DND-41 (cell line): Measurements from ENCODE around the gene SLC24A3.

ENCODE experiments used
- ATAC-seq: fragments of 200-7000 bp; cut with Tn5 transposase; 3 replicates; pipeline ENCODE4 v1.9.1; 2021; ENCODE audit warnings: low read depth; ENCODE audit not compliant: insufficient read depth
- DNase-seq: peaks from one replicate; pipeline ENCODE4 v3.0.0-alpha.2; 2020
- H2AFZ ChIP-seq: 2 replicates; pipeline ENCODE4 v1.6.0; 2012; ENCODE audit warnings: low read depth, low read length
- H3K27ac ChIP-seq: 2 replicates; pipeline ENCODE4 v1.5.1; 2012; ENCODE audit warnings: low read length, inconsistent platforms
- H3K27me3 ChIP-seq: fragments of 200-600 bp; sonication (generic); 2 replicates; pipeline ENCODE4 v1.6.0; 2012; ENCODE audit warnings: low read length, mild to moderate bottlenecking, inconsistent platforms; ENCODE audit not compliant: insufficient read depth, poor library complexity
- H3K36me3 ChIP-seq: 2 replicates; pipeline ENCODE4 v1.5.1; 2012; ENCODE audit warnings: low read length, inconsistent platforms; ENCODE audit not compliant: insufficient read depth
- H3K4me1 ChIP-seq: 2 replicates; pipeline ENCODE4 v1.5.1; 2012; ENCODE audit warnings: mild to moderate bottlenecking, low read length; ENCODE audit not compliant: insufficient read depth
- H3K4me2 ChIP-seq: 2 replicates; pipeline ENCODE4 v1.6.0; 2012; ENCODE audit warnings: mild to moderate bottlenecking, moderate library complexity, low read length, inconsistent platforms; ENCODE audit not compliant: insufficient read depth
- H3K4me3 ChIP-seq, 2 experiments: fragments of 200-600 bp in 1 of 2; shearing (Covaris generic) in 1 of 2; 2 replicates each; pipeline ENCODE4 v1.5.1; 2012 to 2016; ENCODE audit warnings: inconsistent platforms in 2 of 2, low read length in 2 of 2, mild to moderate bottlenecking in 2 of 2, low read depth in 1 of 2, moderate library complexity in 1 of 2
- H3K79me2 ChIP-seq: 2 replicates; pipeline ENCODE4 v1.6.0; 2012; ENCODE audit warnings: low read length, inconsistent platforms; ENCODE audit not compliant: insufficient read depth
- H3K9ac ChIP-seq: 2 replicates; pipeline ENCODE4 v1.6.0; 2012; ENCODE audit warnings: low read depth, mild to moderate bottlenecking, inconsistent platforms, low read length, moderate library complexity
- H3K9me3 ChIP-seq: 2 replicates; pipeline ENCODE4 v1.5.1; 2012; ENCODE audit warnings: low read length, moderate library complexity, mild to moderate bottlenecking, inconsistent platforms; ENCODE audit not compliant: insufficient read depth, severe bottlenecking
- H4K20me1 ChIP-seq: 2 replicates; pipeline ENCODE4 v1.6.0; 2012; ENCODE audit warnings: low read length; ENCODE audit not compliant: insufficient read depth
- EZH2 ChIP-seq: IDR thresholded peaks from 3 replicates; pipeline ENCODE4 v1.6.1; 2012; ENCODE audit warnings: borderline replicate concordance, low read depth, mild to moderate bottlenecking, moderate library complexity, low read length, inconsistent platforms; ENCODE audit not compliant: severe bottlenecking
- TF ChIP-seq, protein P1 (sequence below): IDR thresholded peaks from 2 replicates; pipeline ENCODE4 v1.5.1; 2012; ENCODE audit warnings: borderline replicate concordance, low read length, moderate library complexity, mild to moderate bottlenecking; ENCODE audit not compliant: poor library complexity, severe bottlenecking; ENCODE audit errors: extremely low read depth

Gene SLC24A3

DNA sequence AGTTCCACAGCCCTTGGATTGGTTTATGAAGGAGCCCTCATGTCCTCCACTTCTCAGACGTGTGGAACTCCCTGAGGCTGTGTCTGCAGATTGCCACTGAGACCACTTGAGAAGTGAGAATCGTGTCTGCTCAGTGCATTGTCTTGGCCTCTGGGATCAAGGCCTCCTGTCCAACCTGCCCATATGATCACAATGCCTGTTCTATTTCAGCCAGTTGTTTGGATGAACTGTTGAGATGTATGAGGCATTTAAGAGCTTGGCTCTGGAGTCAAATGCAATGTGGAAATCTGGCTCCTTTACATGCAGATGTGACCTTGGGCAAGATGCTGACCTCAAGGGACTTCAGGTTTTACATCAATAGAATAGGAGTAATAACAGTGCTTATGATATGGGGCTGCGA, 125.9 kb downstream of the SLC24A3 start:
- TF ChIP-seq, protein P1, sequence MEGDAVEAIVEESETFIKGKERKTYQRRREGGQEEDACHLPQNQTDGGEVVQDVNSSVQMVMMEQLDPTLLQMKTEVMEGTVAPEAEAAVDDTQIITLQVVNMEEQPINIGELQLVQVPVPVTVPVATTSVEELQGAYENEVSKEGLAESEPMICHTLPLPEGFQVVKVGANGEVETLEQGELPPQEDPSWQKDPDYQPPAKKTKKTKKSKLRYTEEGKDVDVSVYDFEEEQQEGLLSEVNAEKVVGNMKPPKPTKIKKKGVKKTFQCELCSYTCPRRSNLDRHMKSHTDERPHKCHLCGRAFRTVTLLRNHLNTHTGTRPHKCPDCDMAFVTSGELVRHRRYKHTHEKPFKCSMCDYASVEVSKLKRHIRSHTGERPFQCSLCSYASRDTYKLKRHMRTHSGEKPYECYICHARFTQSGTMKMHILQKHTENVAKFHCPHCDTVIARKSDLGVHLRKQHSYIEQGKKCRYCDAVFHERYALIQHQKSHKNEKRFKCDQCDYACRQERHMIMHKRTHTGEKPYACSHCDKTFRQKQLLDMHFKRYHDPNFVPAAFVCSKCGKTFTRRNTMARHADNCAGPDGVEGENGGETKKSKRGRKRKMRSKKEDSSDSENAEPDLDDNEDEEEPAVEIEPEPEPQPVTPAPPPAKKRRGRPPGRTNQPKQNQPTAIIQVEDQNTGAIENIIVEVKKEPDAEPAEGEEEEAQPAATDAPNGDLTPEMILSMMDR, result no peak
- no peak for TF ChIP-seq EZH2
- Histone ChIP-seq H3K79me2 (no peaks in the 10 kb centered on the region), H3K27ac (no peak overlapping the region), H3K4me1 (no peaks in the 10 kb centered on the region), H3K9me3 (no peaks in the 10 kb centered on the region), H3K27me3 (no peaks in the 10 kb centered on the region), H2AFZ (no peak overlapping the region), H4K20me1 (no peaks in the 10 kb centered on the region), H3K36me3 (no peaks in the 10 kb centered on the region), H3K4me2 (no peak overlapping the region), H3K4me3 (no peak overlapping the region), H3K9ac (no peak overlapping the region)
- DNase-seq (no peak), ATAC-seq (no peak)

DNA sequence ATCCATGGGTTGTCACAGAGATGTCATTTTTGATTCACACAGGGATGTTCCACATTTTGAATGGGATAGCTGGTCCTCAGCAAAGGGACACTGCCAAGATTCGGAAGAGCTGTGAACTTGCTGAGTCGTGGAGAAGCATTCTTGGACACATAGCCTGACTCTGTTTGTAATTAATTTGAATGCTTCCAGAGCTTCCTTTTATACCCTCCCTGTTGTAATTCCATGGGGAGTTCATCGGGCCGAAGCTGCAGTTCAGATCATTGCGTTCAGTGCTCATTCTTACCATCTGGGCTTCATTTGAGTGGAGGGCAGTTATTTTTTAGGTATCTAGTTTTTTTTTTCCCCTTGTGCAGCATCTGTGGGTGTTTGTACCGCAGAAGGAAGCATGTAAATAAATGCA, 126.5 kb downstream of the SLC24A3 start:
- ATAC-seq (no peak), DNase-seq (no peak)
- Histone ChIP-seq H3K36me3 (no peaks in the 10 kb centered on the region), H2AFZ (no peak overlapping the region), H3K79me2 (no peaks in the 10 kb centered on the region), H3K4me1 (no peaks in the 10 kb centered on the region), H3K4me2 (no peak overlapping the region), H4K20me1 (no peaks in the 10 kb centered on the region), H3K27me3 (no peaks in the 10 kb centered on the region), H3K9me3 (no peaks in the 10 kb centered on the region), H3K27ac (no peak overlapping the region), H3K4me3 (no peak overlapping the region), H3K9ac (no peak overlapping the region)
- TF ChIP-seq EZH2, result no peak
- TF ChIP-seq, protein P1, result no peak

DNA sequence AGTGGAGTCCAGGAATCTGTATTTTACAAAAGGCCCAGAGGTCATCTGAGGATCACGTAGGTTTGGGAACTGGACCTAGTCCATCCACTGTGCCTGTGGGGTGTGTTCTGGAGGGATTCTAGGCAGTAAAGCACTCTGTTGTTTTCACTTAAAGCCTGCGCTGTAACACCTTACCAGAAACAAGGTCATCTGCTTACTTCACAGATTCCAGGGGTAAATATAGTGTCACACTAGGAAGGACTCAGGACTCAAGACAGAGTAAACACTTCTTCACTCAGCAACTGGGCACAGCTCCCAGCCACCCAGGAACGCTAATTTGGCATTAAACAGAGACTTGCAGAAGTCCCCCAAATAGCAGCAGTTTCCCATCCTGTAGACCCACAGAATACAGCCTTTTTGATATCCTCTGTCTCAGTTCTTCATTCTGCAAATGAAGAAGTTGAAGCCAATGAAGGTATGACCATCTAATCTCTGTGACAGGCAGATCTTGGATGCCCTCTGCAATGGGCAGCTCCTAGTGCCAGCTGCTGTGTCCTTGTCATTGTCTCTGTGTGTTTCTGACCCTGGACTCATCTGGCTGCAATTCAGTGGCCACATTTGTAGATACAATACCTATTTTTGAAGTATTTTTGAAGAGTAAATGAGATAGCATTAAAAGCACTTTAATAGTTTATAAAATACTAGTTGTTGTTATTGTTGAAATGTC, 129.1 kb downstream of the SLC24A3 start:
- no peaks in the 10 kb centered on the region for H3K27me3 ChIP-seq
- H3K27ac ChIP-seq, result no peak overlapping the region
- no peak overlapping the region for H3K9ac ChIP-seq
- H3K4me2 ChIP-seq, result no peak overlapping the region
- no peaks in the 10 kb centered on the region for H3K79me2 ChIP-seq
- no peak overlapping the region for H3K4me3 ChIP-seq
- no peaks in the 10 kb centered on the region for H3K9me3 ChIP-seq
- no peak overlapping the region for H2AFZ ChIP-seq
- TF ChIP-seq, protein P1, result no peak
- no peak for TF ChIP-seq EZH2
- H4K20me1 ChIP-seq, result no peaks in the 10 kb centered on the region
- no peak for ATAC-seq
- no peaks in the 10 kb centered on the region for H3K4me1 ChIP-seq
- H3K36me3 ChIP-seq, result no peaks in the 10 kb centered on the region
- no peak for DNase-seq

DNA sequence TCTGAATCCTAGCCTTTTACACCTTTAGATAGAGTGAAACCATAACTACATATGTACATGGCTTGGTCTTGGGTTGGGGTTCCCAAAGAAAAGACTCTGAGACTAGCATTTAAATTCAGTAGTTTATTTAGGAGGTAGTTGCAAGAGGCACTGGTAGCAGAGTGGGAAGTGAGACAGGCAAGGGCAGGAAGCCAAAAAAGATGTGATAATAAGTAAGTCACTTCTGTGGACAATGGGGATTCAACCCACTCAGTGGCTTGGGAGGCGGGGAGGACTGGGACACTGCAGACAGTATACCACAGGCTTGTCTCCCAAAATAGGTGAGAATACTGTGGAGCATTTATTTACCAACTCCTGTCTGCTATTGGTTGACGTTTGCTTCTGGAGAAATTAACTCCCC, 131.9 kb downstream of the SLC24A3 start:
- DNase-seq (no peak), ATAC-seq (no peak)
- Histone ChIP-seq H3K4me3 (no peak overlapping the region), H3K9me3 (no peaks in the 10 kb centered on the region), H3K27ac (no peak overlapping the region), H3K9ac (no peak overlapping the region), H3K79me2 (no peaks in the 10 kb centered on the region), H3K4me2 (no peak overlapping the region), H3K27me3 (no peaks in the 10 kb centered on the region), H3K36me3 (no peaks in the 10 kb centered on the region), H4K20me1 (no peaks in the 10 kb centered on the region), H2AFZ (no peak overlapping the region), H3K4me1 (no peaks in the 10 kb centered on the region)
- TF ChIP-seq EZH2, result no peak
- TF ChIP-seq, protein P1, result no peak
